Left ventricle myocardium inferior (tissue), 1 donor: ENCODE measurements around the gene IL9. TPM values are rescaled to one million over a fixed set of nuclear protein-coding genes. Genes with fewer than 3 reads are reported as not detected.

Source experiments
- DNase-seq: peaks from one replicate; pipeline ENCODE4 v3.0.0-alpha.2; 2020
- H3K27ac ChIP-seq: fragments of 200-600 bp; replicated peaks from 2 replicates; pipeline ENCODE4 v1.8.0; 2021
- H3K27me3 ChIP-seq: fragments of 200-600 bp; 2 replicates; pipeline ENCODE4 v1.8.0; 2021; ENCODE audit warnings: low read depth
- H3K36me3 ChIP-seq: fragments of 200-600 bp; 2 replicates; pipeline ENCODE4 v1.8.0; 2021
- H3K4me1 ChIP-seq: fragments of 200-600 bp; 2 replicates; pipeline ENCODE4 v1.8.0; 2021
- H3K4me3 ChIP-seq: fragments of 200-600 bp; 2 replicates; pipeline ENCODE4 v1.8.0; 2021; ENCODE audit warnings: mild to moderate bottlenecking, moderate library complexity
- H3K9me3 ChIP-seq: fragments of 200-600 bp; replicated peaks from 2 replicates; pipeline ENCODE4 v1.8.0; 2021
- intact Hi-C: fragments of 100-400 bp; cut with micrococcal nuclease; formaldehyde crosslinking; loops from one replicate; pipeline ENCODE4 v1.11.0; 2022
- long read RNA-seq: library from polyadenylated mRNA; unstranded; transcript quantifications from one replicate; pipeline ENCODE4 v2.0.0, GENCODE V29; 2021
- total RNA-seq: library from RNA; stranded (reverse); fragmentation: NEBNext Ultra II Directional; extraction: Animal tissue kit (Norgen Biotek cat#: 25700); gene quantifications from one replicate; pipeline ENCODE4 v1.2.1, GENCODE V29; 2021
- TF ChIP-seq, protein P1 (sequence below): fragments of 200-600 bp; IDR thresholded peaks from 2 replicates; pipeline ENCODE4 v1.8.0; 2021; ENCODE audit warnings: antibody characterized with exemption, mild to moderate bottlenecking, borderline replicate concordance
- donor health status: DM: no; HTN: yes; CAD: no; lungs with severe emphysema.

The IL9 gene
- total RNA-seq = not detected
- long read RNA-seq = 0 reads

DNA sequence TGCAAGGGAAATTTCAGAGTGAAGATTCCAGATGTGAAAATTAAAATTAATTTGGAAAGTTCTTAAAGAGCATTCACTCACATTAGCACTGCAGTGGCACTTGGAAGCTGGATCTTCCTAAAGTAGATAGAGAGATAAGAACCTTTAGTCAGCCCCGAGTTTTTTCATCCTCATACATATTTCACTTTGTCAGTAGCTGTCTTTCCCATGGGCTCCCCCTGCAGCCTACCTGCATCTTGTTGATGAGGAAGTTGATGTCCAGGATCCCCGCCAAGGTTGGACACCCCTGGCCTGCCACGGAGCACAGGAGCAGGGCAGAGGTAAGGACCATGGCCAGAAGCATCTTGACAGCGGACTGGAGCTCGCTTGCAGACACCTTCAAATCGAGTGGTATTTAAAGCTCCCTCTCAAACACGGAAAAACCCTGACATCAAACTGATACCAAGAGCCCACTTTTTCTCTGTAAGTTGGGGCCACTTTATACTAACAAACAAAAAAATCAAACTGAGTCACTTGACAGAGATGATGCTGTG, at the start of gene IL9:
Gene IL9, minus strand, starts transcription at position 368 of the 533 bp plus-strand sequence. Its CDS starts 25 bp downstream, at position 343.
- Histone ChIP-seq H3K4me3 (no peak within 1 kb of the TSS), H3K27ac (no peak within 1 kb of the TSS), H3K9me3 (peaks cover 5% of the 10 kb centered on the region), H3K36me3 (no peaks in the 10 kb centered on the region), H3K4me1 (peaks cover 14% of the 10 kb centered on the region), H3K27me3 (peaks cover 58% of the 10 kb centered on the region)
- intact Hi-C loops = no loop called here
- TF ChIP-seq, protein P1, sequence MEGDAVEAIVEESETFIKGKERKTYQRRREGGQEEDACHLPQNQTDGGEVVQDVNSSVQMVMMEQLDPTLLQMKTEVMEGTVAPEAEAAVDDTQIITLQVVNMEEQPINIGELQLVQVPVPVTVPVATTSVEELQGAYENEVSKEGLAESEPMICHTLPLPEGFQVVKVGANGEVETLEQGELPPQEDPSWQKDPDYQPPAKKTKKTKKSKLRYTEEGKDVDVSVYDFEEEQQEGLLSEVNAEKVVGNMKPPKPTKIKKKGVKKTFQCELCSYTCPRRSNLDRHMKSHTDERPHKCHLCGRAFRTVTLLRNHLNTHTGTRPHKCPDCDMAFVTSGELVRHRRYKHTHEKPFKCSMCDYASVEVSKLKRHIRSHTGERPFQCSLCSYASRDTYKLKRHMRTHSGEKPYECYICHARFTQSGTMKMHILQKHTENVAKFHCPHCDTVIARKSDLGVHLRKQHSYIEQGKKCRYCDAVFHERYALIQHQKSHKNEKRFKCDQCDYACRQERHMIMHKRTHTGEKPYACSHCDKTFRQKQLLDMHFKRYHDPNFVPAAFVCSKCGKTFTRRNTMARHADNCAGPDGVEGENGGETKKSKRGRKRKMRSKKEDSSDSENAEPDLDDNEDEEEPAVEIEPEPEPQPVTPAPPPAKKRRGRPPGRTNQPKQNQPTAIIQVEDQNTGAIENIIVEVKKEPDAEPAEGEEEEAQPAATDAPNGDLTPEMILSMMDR = no peak
- DNase-seq = no peak

DNA sequence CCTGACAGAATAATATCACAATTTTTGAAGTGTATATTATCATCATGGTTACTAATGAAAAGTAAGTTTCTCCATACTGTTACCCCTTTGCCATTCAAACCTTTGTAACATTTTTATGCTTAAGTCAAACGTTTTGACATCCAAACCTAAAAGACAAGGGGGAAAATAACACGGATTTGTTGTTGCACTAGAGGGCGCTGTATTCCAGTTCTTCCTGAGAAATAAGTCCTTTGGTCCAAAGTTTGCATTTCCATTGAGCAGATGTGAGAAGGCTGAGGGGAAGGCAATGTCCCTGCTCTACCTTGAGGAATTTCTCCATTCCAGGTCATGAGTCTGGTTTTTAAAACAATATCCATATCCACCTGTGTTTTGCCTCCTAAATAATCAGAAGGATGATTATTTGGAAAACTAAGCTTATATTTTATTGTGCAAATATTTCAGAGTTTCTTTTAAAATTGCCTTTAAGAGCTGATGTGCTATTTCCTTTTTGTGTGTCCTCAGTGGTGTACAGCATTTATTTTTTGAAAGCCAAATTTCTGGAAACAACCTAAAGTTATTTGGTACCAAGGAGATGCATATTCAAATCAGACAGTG, 49.4 kb upstream of the IL9 start:
- intact Hi-C loops = loop anchor here (5.0 to 10.0 kb wide), 3 partner anchors 117 to 230 kb away; no protein-coding TSS in a partner anchor
- no peak for DNase-seq

DNA sequence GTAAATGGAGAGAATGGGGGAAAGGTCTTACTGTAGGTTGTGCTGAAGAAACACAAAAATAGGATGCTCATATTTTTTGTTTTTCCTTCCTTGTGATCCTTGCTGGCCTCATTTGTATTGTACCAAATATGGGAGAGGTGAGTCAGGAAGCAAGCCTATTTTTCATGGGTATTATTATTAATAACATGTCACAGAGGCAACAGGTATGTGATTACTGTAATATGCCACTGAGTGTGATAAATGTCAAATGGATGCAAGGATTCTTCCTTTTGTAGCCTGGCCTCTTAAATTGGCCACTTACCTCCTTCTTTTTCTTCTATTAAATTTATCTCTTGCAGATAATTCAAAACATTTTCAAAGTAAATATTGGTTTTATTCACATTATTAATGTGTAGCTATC, 48.9 kb upstream of the IL9 start:
- H3K27ac ChIP-seq = no peak overlapping the region
- intact Hi-C loops = loop anchor here (5.0 to 10.0 kb wide), 2 partner anchors 118 to 230 kb away; no protein-coding TSS in a partner anchor
- no peak overlapping the region for H3K4me3 ChIP-seq
- H3K4me1 ChIP-seq = no peaks in the 10 kb centered on the region
- no peaks in the 10 kb centered on the region for H3K36me3 ChIP-seq
- peaks cover 9% of the 10 kb centered on the region for H3K27me3 ChIP-seq
- no peaks in the 10 kb centered on the region for H3K9me3 ChIP-seq
- TF ChIP-seq, protein P1 = no peak
- no peak for DNase-seq

More for the DNA sequence above, 49.4 kb upstream of the IL9 start:
- H3K27me3 ChIP-seq = peaks cover 9% of the 10 kb centered on the region
- no peaks in the 10 kb centered on the region for H3K36me3 ChIP-seq
- no peak overlapping the region for H3K27ac ChIP-seq
- no peak overlapping the region for H3K4me3 ChIP-seq
- H3K4me1 ChIP-seq = no peaks in the 10 kb centered on the region
- TF ChIP-seq, protein P1 = peak; percentile 79
- H3K9me3 ChIP-seq = no peaks in the 10 kb centered on the region

DNA sequence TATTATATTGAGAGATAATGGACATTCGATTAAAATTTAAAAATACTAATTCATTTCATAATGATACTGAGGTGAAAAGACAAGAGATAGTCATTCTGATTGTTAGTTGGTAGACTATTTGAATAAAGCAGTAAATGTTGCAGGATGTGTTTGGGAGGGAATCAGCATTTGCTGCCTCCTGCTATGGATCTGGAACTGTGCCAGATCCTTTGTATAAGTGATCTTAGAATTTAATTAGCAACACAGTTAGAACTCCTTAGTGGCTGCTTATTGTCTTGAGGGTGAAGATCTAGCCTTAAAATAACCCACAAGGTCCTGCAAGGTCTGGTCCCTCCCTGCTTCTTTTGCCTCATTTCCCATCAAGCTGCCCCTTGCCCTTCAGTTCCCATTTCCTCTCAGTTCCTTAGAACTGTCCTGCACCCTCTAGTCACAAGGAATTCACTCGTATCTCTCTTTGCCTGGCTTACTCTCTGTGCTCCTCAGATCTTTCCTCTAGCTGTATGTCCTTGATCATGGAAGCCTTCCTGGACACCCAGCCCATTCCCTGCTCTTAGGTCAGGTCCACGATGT, 46.6 kb upstream of the IL9 start:
- TF ChIP-seq, protein P1 = no peak
- H3K4me3 ChIP-seq = no peak overlapping the region
- H3K9me3 ChIP-seq = no peaks in the 10 kb centered on the region
- H3K27ac ChIP-seq = no peak overlapping the region
- H3K4me1 ChIP-seq = no peaks in the 10 kb centered on the region
- DNase-seq = no peak
- intact Hi-C loops = loop anchor here (5.0 to 10.0 kb wide), 2 partner anchors 120 to 233 kb away; no protein-coding TSS in a partner anchor
- H3K36me3 ChIP-seq = no peaks in the 10 kb centered on the region
- H3K27me3 ChIP-seq = peaks cover 9% of the 10 kb centered on the region

DNA sequence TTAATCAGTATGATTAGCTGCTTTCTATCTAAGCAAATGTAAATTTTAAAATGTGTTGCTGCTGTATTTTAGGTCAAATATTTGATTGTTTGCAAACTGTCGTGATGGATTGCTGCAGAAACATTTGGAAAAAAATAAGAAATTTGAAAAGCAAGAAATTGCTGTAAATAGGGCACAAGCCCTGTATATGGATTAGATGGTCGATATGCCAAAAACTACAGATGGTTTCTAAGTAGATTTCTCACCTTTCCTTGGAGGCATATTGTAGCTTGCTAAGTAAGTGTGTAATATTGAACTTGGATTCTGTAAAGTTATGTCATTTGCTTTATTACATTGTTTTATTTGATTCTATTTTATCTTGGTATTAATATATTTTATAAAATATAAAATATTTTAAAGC, 46.1 kb upstream of the IL9 start:
- H3K4me1 ChIP-seq = no peaks in the 10 kb centered on the region
- no peak overlapping the region for H3K27ac ChIP-seq
- H3K36me3 ChIP-seq = no peaks in the 10 kb centered on the region
- H3K4me3 ChIP-seq = no peak overlapping the region
- no peaks in the 10 kb centered on the region for H3K9me3 ChIP-seq
- intact Hi-C loops = loop anchor here (5.0 to 10.0 kb wide), 2 partner anchors 121 to 233 kb away; no protein-coding TSS in a partner anchor
- peaks cover 9% of the 10 kb centered on the region for H3K27me3 ChIP-seq
- no peak for DNase-seq
- TF ChIP-seq, protein P1 = no peak
